Upper lobe of left lung (tissue), 4 donors: ENCODE measurements around the gene ALPP.
"Not testable (repeated sequence)": the region's sequence is repeated elsewhere in the genome, so short reads cannot be mapped to it uniquely, and the experiment has no call there.

Experiments
- POLR2A ChIP-seq, 4 donors: fragments of 450-650 bp; IDR thresholded peaks; one replicate each; pipeline ENCODE4 v1.5.1; 2016 to 2017; ENCODE audit warnings: antibody characterized with exemption in 4 of 4, mild to moderate bottlenecking in 2 of 4
- TF ChIP-seq, protein P1 (sequence below), 6 experiments: fragments of 450-650 bp in 4 of 6; fragments of 200-600 bp in 2 of 6; sonication (generic) in 2 of 6; IDR thresholded peaks; one replicate each; pipeline ENCODE4 v1.5.1; 2016 to 2019; ENCODE audit warnings: antibody characterized with exemption in 6 of 6

DNA sequence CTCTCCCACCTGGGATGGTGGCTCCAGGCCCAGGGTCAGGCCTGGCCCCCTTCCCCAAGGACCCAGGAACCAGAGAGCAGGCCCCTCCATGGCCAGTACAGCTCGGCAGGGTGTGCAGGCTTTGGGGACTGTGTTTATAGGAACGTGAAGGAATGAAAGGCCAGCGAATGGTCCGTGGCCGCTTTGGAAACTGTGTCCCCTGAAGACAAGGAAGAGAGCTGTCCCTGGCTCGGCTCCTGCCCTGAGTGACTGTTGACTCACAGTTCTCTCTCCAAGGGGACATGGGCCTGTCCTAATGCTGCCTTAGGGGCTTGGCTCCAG, 43.7 kb upstream of the ALPP start:
- TF ChIP-seq, protein P1, sequence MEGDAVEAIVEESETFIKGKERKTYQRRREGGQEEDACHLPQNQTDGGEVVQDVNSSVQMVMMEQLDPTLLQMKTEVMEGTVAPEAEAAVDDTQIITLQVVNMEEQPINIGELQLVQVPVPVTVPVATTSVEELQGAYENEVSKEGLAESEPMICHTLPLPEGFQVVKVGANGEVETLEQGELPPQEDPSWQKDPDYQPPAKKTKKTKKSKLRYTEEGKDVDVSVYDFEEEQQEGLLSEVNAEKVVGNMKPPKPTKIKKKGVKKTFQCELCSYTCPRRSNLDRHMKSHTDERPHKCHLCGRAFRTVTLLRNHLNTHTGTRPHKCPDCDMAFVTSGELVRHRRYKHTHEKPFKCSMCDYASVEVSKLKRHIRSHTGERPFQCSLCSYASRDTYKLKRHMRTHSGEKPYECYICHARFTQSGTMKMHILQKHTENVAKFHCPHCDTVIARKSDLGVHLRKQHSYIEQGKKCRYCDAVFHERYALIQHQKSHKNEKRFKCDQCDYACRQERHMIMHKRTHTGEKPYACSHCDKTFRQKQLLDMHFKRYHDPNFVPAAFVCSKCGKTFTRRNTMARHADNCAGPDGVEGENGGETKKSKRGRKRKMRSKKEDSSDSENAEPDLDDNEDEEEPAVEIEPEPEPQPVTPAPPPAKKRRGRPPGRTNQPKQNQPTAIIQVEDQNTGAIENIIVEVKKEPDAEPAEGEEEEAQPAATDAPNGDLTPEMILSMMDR (IDR thresholded peaks at IDR 0.05): not testable (repeated sequence)
- TF ChIP-seq POLR2A (IDR thresholded peaks at IDR 0.05): not testable (repeated sequence)
